HG03378 (cell line): ENCODE data around the gene C6orf89.
A peak's percentile ranks its signal among the peaks of the same experiment; 100 is the strongest.

ENCODE experiments used
- ATAC-seq: cut with Tn5 transposase; IDR thresholded peaks from one replicate; pipeline ENCODE4 v1.9.1; 2021; ENCODE audit warnings: mild to moderate bottlenecking, moderate library complexity; ENCODE audit not compliant: unreplicated experiment

The C6orf89 gene

DNA sequence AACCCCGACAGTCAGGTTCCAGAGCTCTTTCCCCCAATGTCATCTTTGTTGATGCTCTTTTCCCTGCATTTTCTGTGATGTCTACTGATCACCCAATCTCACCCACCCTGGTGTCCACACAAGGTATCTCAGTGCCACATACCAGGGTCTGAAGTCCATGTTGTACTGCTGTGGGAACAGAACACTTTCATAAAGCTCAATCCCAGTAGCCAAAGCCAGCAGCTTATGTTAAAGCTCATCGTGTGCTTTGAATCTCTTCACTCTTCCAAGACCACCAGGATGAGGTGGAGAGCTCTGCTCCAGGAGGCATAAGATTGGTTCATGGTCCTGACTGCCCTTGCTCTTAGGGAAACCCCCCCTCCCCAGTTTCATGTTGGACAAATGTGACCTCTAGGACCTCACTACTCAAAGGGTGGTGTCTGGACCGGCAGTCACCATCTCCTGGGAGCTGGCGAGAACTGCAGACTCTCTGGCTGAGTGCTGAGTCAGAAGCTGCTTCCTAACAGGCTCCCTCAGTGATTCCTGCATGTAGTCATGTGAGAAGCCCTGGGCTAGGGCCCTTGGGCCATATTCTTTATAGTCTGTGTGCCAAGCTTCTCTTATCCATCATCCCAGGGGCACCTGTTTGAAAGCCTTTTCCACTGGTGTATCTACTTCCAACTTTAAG lies 33.1 kb upstream of the C6orf89 start:
- no peak for ATAC-seq

GRCh38 chr6:36853325-36853724 lies 32.4 kb upstream of the C6orf89 start:
- no peak for ATAC-seq

DNA sequence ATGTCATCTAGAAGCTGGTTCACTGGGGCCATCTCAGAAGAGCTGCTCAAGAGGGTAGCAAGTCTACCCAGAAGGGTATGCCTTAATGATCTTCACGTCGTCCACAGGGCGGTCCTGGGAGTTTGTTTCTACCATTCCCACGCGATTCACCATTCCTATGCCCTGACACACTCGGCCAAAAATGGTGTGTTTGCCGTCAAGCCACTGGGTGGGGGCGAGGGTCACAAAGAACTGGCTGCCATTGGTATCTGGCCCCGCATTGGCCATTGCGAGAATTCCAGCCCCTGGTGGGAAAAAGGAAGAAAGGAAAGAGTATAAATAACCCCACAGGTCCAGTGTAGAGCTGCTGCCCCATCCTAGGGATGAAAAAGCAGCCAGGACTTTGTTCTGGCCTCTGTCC lies 30.0 kb upstream of the C6orf89 start:
- no peak for ATAC-seq

GRCh38 chr6:36856277-36856676 lies 29.5 kb upstream of the C6orf89 start:
- ATAC-seq, result no peak

DNA sequence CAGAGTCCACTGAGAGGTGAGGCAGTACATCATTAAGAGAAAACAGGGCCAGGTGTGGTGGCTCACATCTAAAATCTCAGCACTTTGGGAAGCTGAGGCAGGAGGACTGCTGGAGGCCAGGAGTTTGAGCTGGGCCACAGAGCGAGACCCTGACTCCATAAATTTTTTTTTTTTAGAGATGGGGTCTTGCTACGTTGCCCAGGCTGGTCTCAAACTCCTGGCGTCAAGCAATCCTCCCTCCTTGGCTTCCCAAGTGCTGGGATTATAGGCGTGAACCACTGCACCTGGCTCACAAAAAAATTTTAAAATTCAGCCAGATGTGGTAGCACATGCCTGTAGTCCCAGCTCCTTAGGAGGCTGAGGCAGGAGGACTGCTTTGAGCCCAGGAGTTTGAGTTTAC lies 28.4 kb upstream of the C6orf89 start:
- no peak for ATAC-seq

DNA sequence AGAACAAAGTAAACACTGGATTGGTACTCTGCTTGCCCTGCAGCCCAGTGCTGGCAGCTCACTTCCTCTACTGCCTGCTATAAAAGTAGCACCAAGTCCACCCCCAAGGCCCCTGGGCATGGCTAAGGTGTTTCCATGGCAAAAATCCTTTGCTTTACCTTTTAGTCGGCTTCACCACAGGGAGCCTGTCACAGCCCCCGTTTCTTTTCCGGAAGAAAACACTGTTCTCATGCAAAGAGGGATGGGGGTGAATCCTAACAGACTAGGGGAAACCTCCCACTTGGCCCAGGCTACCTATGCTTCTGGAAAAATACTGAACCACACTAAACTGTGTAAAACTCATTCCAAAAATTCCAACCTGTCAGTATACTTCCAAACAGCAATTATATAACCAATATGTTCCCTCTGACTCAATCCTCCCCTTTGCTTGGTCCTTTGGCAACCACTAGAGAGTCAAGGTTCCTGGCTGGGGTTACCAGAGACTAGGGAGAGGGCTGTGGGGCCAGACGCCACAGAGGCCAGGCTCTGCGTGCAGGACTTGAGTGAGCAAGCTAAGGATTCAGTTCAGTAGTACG lies 27.3 kb upstream of the C6orf89 start:
- no peak for ATAC-seq

DNA sequence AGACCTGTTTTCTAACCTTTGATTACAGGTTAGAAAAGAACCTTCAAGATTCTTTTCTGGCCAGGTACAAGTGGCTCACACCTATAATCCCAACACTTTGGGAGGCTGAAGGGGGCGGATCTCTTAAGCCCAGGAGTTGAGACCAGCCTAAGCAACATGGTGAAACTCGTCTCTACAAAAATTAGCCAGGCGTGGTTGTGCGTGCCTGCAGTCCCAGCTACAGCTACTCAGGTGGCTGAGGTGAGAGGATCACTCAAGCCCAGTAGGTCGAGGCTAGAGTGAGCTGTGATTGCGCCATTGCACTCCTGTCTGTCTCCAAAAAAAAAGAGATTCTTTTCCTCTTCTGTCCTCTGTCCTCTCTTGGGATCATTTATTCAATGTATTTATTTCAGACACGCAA lies 25.6 kb upstream of the C6orf89 start:
- no peak for ATAC-seq

- no peak for ATAC-seq
Measured at GRCh38 chr6:36862164-36862847, 23.4 kb upstream of the C6orf89 start.

GRCh38 chr6:36862848-36863382 lies 22.8 kb upstream of the C6orf89 start:
- no peak for ATAC-seq

DNA sequence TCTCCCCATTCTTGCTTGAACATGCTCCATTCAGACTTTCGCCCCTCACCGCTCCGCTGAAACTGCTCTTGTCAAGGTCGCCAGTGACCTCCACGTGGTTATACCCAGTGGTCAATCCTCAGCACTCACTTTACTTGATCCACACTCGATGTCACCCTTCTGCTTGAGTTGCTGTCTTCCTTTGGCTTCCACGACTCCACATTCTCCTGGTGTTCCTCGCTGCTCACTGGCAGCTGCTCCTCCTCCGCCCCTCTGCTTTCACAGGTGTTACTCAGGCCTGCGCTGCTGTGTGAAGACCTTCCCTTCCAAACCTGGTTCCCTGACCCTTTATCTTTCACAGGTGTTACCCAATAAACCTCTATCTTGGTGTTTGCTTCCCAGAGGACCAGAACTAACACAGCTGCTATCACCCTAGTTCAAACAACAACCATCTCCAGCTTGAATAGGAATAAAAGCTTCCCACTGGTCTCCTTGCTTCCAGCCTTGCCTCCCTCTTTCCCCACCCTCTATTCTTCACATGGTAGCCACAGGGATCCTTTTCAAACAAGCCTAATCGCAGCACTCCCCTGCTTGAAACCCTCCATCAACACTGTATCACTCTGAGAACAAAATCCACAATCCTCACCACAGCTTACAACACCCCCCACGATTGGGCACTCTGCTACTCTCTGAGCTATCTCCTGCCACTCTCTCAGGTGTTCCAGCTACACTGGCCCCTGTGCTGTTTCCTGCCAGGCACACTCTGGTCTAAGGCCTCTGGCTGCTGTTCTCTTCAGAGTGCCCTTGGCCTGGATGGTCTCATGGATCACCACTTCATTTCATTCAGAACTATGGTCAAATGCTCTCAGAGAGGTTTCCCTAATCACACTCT lies 21.8 kb upstream of the C6orf89 start:
- no peak for ATAC-seq

DNA sequence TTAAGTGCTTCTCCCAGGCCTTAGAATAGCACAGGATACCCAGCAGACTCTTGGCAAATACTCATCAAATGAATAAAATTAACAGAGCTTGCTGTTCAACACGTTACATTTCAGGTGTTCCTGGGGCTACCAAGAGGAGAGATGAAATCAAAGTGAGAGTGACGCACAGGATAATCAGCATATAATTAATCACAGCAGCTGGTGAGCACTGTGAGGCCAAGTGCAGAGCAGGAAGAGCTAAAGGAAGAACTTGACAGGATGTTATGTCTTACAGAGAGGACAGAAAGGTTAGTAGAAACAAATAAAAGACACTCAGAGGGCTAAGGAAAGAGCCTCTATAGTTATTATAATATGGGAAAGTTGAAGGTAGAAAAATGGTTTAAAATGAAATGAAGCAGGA lies 19.9 kb upstream of the C6orf89 start:
- ATAC-seq, result no peak

DNA sequence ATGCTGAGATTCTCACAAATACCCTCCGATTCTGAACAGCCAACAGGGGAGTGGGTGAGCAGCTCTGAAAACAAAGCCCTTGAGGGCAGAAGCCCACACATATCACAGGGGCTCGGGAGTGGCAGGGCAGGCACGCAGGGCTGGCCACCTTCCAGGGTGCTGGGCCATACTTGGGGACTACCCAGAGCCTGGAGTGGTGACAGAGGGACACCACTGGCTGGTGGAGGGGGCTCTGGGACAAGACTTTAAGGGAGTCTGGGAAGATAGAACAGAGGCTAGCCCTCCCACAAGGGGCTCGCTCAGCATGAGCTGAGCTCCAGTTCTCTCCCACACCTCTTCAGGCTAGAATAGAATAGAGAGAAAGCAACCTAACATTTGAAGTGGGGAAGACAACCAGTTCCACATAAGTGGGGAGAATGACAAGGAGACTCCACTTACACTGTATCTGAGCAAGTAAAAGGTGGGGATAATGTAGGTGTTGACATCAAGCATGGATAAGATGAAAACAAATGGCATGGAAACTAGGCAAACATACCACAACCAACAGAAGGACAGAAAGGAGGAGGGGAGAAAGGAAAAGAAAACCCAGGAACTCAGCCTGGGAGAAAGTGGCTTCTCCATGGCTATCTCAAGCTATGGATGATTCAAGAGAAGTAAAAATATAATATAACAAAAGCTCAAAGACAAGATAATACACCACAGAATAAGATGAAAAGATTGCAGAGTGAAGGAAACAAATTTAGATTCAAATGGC lies 18.1 kb upstream of the C6orf89 start:
- ATAC-seq, result no peak

GRCh38 chr6:36871686-36872085 lies 14.1 kb upstream of the C6orf89 start:
- ATAC-seq, result no peak

- ATAC-seq, result no peak
Measured at GRCh38 chr6:36873115-36873514, 12.6 kb upstream of the C6orf89 start.

- no peak for ATAC-seq
Measured at GRCh38 chr6:36873612-36874442, 11.9 kb upstream of the C6orf89 start.

GRCh38 chr6:36874443-36875249 lies 11.1 kb upstream of the C6orf89 start, which contains the start of gene PPIL1:
Gene PPIL1, minus strand, starts transcription at chr6:36874803. Its CDS starts 31 bp downstream, at chr6:36874772.
- peak; percentile 75 for ATAC-seq

- no peak for ATAC-seq
Measured at GRCh38 chr6:36875250-36875633, 10.5 kb upstream of the C6orf89 start.

- ATAC-seq, result no peak
Measured at GRCh38 chr6:36884610-36885009, 1.1 kb upstream of the C6orf89 start.
